ENCODE results near the gene TGFBR3.

Gene TGFBR3

DNA sequence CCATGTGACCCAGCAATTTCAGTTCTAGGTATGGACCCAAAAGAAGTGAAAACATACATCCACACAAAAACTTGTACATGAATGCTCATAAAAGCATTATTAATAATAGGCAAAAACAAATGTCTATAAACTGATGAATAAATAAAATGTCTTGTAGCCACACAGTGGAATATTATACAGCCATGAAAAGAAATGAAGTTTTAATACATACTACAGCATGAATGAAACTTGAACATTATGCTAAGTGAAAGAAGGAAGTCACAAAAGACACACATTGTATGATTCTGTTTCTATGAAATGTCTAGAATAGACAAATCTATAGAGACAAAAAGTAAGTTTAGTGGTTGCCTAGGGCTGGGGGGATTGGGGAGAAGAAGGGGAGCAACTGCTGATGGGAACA is 255.1 kb downstream of the TGFBR3 start:
- no peak for TF ChIP-seq CTCF (IDR thresholded peaks at IDR 0.05)

More for the DNA sequence above, 255.1 kb downstream of the TGFBR3 start:
- H3K9me3 ChIP-seq: no peaks in the 10 kb centered on the region
- H3K27ac ChIP-seq: no peak overlapping the region
- peaks cover 0 to 9% of the 10 kb centered on the region in 2 experiments for H3K4me1 ChIP-seq (ENCODE audit: control insufficient read depth in 1 of 2, insufficient read depth in 1 of 2, low read depth in 1 of 2, low read length in 1 of 2)
- H3K4me3 ChIP-seq (ENCODE audit: low read depth in 1 of 2, low read length in 1 of 2): no peak overlapping the region
- no peaks in the 10 kb centered on the region for H3K36me3 ChIP-seq
- no peaks in the 10 kb centered on the region for H3K27me3 ChIP-seq
